Pancreas (tissue), 10 donors: ENCODE results near the gene F2RL2. TPM values are rescaled to one million over a fixed set of nuclear protein-coding genes. Genes with fewer than 3 reads are reported as not detected.

ENCODE experiments used
- ATAC-seq, 4 donors: fragments of 200-7000 bp; cut with Tn5 transposase; one replicate each; pipeline versions ENCODE4 v1.8.0 to v1.9.1; 2020; ENCODE audit warnings: mild to moderate bottlenecking in 4 of 4, moderate library complexity in 4 of 4
- DNase-seq, 6 donors: peaks; one replicate each; pipeline ENCODE4 v3.0.0-alpha.2; 2020
- FAIRE-seq: peaks from 2 replicates; lab custom pipeline; 2012; peaks lifted over from hg19 to GRCh38; lab: Jason Lieb, UNC
- H3K27ac ChIP-seq, 4 donors: fragments of 200-600 bp; sonication (generic); 1 replicate in 3 of 4; 2 replicates in 1 of 4; pipeline versions ENCODE4 v1.5.0 to v1.8.0; 2020
- H3K27me3 ChIP-seq, 4 donors: fragments of 200-600 bp; one replicate each; pipeline ENCODE4 v1.8.0; 2021
- H3K36me3 ChIP-seq, 3 donors: fragments of 200-600 bp; sonication (generic) in 1 of 3; one replicate each; pipeline versions ENCODE4 v1.5.0 to v1.8.0; 2020 to 2021
- H3K4me1 ChIP-seq, 3 donors: fragments of 200-600 bp; one replicate each; pipeline ENCODE4 v1.8.0; 2021
- H3K4me3 ChIP-seq, 4 donors: fragments of 200-600 bp; sonication (generic) in 2 of 4; one replicate each; pipeline versions ENCODE4 v1.5.0 to v1.8.0; 2020 to 2021
- H3K9me3 ChIP-seq, 4 donors: fragments of 200-600 bp; one replicate each; pipeline ENCODE4 v1.8.0; 2021
- CTCF ChIP-seq, 4 donors: fragments of 200-600 bp; sonication (generic) in 3 of 4; IDR thresholded peaks; one replicate each; pipeline versions ENCODE4 v1.5.0 to v1.8.0; 2021; ENCODE audit warnings: antibody characterized with exemption in 4 of 4
- WGBS, 2 donors: extraction: QIAGEN DNeasy Blood & Tissue Kit; methylation state at CpG; one replicate each; pipeline ENCODE4 v1.1.7; 2013; 5-methylcytosine and 5-hydroxymethylcytosine counted together
- intact Hi-C, 3 donors: fragments of 100-400 bp; cut with DNase I; formaldehyde crosslinking; loops; one replicate each; pipeline versions ENCODE4 v1.11.1 to v1.14.2; 2022
- polyA plus RNA-seq, 2 donors: library from polyadenylated mRNA; stranded (reverse); fragments of 200-250 nt; gene quantifications; one replicate each; pipeline ENCODE4 v1.2.3, GENCODE V29; 2013
- total RNA-seq, 6 donors: library from RNA; stranded (reverse); fragmentation: NEBNext Ultra II Directional in 4 of 6; extraction: Animal tissue kit (Norgen Biotek cat#: 25700) in 4 of 6; gene quantifications; one replicate each; pipeline versions ENCODE4 v1.2.1 to v1.2.4, GENCODE V29; 2021 to 2023
- donor health status: healthy with polysubstance abuse.
- donor health status: DM: no; HTN: no; CAD: no; lungs with moderate emphysema.
- donor health status: DM: no; HTN: no; CAD: no.
- donor health status: control.
- donor health status: control.
- donor health status: Bipolar disorder and iron deficiency.
- donor health status: DM: yes; HTN: yes; CAD: no.
- donor health status: DM: no; HTN: no; CAD: no.
- donor health status: DM: no; HTN: no; CAD: no.
- donor health status: DM: yes; HTN: yes; CAD: no.

The F2RL2 gene
- total and polyA plus RNA-seq, 8 donors, result 0.04 to 2.2 (median 0.22) TPM

- Histone ChIP-seq H3K36me3 (peaks cover 0 to 15% (median 0%) of the 10 kb centered on the region in 3 donors), H3K27ac (no peak overlapping the region), H3K27me3 (no peaks in the 10 kb centered on the region), H3K4me1 (no peaks in the 10 kb centered on the region), H3K9me3 (no peaks in the 10 kb centered on the region), H3K4me3 (no peak overlapping the region)
- intact Hi-C loops, result no loop called here
- 17 to 21% methylated on average over 1 of the region's 1 CpG for WGBS, 2 donors
- TF ChIP-seq CTCF (IDR thresholded peaks at IDR 0.05), result peak; percentile 38 to 61 (median 50)
- DNase-seq (peak in 4 of 6 donors; percentile 27 to 58 (median 44)), FAIRE-seq (no peak), ATAC-seq (peak; percentile 56 to 82 (median 70))
Measured at GRCh38 chr5:76641514-76642120, 18.4 kb upstream of the F2RL2 start.

- no peak for FAIRE-seq
- 81 to 88% methylated on average over 1 of the region's 1 CpG for WGBS, 2 donors
Measured at GRCh38 chr5:76638479-76638878, 15.3 kb upstream of the F2RL2 start.

GRCh38 chr5:76637490-76637889, 14.3 kb upstream of the F2RL2 start:
- Histone ChIP-seq H3K4me3 (no peak overlapping the region), H3K36me3 (peaks cover 0 to 11% (median 0%) of the 10 kb centered on the region in 3 donors), H3K9me3 (no peaks in the 10 kb centered on the region), H3K4me1 (no peaks in the 10 kb centered on the region), H3K27ac (no peak overlapping the region), H3K27me3 (no peaks in the 10 kb centered on the region)
- TF ChIP-seq CTCF (IDR thresholded peaks at IDR 0.05), result no peak
- intact Hi-C loops, result no loop called here
- DNase-seq (no peak), ATAC-seq (no peak), FAIRE-seq (no peak)
- WGBS, 2 donors, result 63 to 70% methylated on average over 2 of the region's 2 CpGs

More at GRCh38 chr5:76638479-76638878, 15.3 kb upstream of the F2RL2 start:
- Histone ChIP-seq H3K4me3 (no peak overlapping the region), H3K27me3 (no peaks in the 10 kb centered on the region), H3K27ac (no peak overlapping the region), H3K4me1 (no peaks in the 10 kb centered on the region), H3K9me3 (no peaks in the 10 kb centered on the region), H3K36me3 (peaks cover 0 to 15% (median 0%) of the 10 kb centered on the region in 3 donors)
- DNase-seq (no peak), ATAC-seq (no peak)
- no peak for TF ChIP-seq CTCF (IDR thresholded peaks at IDR 0.05)
- intact Hi-C loops, result no loop called here

- H3K27ac ChIP-seq, result no peak overlapping the region
- no peak overlapping the region for H3K4me3 ChIP-seq
- no peak for TF ChIP-seq CTCF (IDR thresholded peaks at IDR 0.05)
- no peak for DNase-seq
- 47 to 98% methylated on average over 4 of the region's 4 CpGs for WGBS, 2 donors
- no peaks in the 10 kb centered on the region for H3K27me3 ChIP-seq
- no peaks in the 10 kb centered on the region for H3K9me3 ChIP-seq
- H3K4me1 ChIP-seq, result no peaks in the 10 kb centered on the region
- intact Hi-C loops, result no loop called here
- peaks cover 0 to 7% (median 0%) of the 10 kb centered on the region in 3 donors for H3K36me3 ChIP-seq
- no peak for ATAC-seq
- FAIRE-seq, result no peak
Measured at GRCh38 chr5:76634661-76635060, 11.5 kb upstream of the F2RL2 start.

GRCh38 chr5:76626738-76627137, 3.5 kb upstream of the F2RL2 start:
- WGBS, 2 donors, result 83 to 86% methylated on average over 6 of the region's 6 CpGs
- no peak for ATAC-seq

More at GRCh38 chr5:76626738-76627137, 3.5 kb upstream of the F2RL2 start:
- DNase-seq (no peak), FAIRE-seq (no peak)
- no peaks in the 10 kb centered on the region for H3K27me3 ChIP-seq
- H3K4me1 ChIP-seq, result no peaks in the 10 kb centered on the region
- intact Hi-C loops, result no loop called here
- no peak overlapping the region for H3K27ac ChIP-seq
- no peak overlapping the region for H3K4me3 ChIP-seq
- TF ChIP-seq CTCF (IDR thresholded peaks at IDR 0.05), result no peak
- no peaks in the 10 kb centered on the region for H3K36me3 ChIP-seq
- H3K9me3 ChIP-seq, result no peaks in the 10 kb centered on the region
